Endometrial microvascular endothelial cells (primary cell): ENCODE results near the gene GTF2I. TPM values are rescaled to one million over a fixed set of nuclear protein-coding genes. Genes with fewer than 3 reads are reported as not detected.
"Not testable (repeated sequence)": the region's sequence is repeated elsewhere in the genome, so short reads cannot be mapped to it uniquely, and the experiment has no call there.

Experiments used
- in situ Hi-C: cut with HindIII; loops from 2 replicates; pipeline ENCODE4 v1.10.0; 2017; ENCODE audit warnings: low sequenced_read_pairs, low pct_unique_long_range_greater_than_20kb; ENCODE audit errors: inconsistent ontology term
- total RNA-seq: library from RNA; depleted of rRNA; stranded (reverse); fragments of >200 nt; gene quantifications from one replicate; pipeline ENCODE4 v1.2.3, GENCODE V29; 2015; ENCODE audit errors: inconsistent ontology term

GTF2I gene
- 93.7 TPM for total RNA-seq

- in situ Hi-C loops, result no loop called here
These were observed at the start of gene GTF2I for GRCh38 chr7:74657692-74658177. Gene GTF2I, plus strand, starts transcription at chr7:74657718. Its CDS starts 31,411 bp downstream, at chr7:74689129.

GRCh38 chr7:74612015-74612829 lies 45.3 kb upstream of the GTF2I start:
- in situ Hi-C loops, result no loop called here

- in situ Hi-C loops, result no loop called here
These were observed 41.4 kb upstream of the GTF2I start for GRCh38 chr7:74615933-74616780.

DNA sequence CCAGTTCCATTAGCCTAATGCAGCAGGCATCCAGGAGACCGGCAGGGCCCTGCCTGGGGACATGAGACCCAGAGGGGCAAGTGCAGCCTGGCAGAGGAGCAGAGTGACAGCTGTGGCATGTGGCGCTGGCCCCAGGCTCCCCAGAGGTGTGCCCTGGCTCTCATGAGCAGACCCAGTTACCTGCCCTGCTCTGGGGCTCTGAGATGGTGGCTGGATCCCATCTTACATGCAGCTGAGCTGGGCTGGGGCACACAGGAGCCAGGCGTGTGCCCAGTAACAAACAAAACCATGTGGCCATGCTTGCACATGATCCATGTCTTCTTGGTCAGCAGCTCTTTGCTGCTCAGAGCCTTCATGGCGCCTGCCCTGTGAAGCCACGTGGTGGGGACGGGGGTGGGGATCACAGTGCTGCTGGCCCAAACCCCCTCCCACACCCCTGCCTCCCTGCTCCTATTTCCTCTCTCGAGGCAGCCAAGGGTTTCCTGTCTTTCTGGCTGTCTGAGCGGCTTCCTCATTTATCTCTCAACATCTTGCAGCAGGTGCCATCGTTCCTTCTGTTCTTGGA lies 40.3 kb upstream of the GTF2I start:
- in situ Hi-C loops, result no loop called here

DNA sequence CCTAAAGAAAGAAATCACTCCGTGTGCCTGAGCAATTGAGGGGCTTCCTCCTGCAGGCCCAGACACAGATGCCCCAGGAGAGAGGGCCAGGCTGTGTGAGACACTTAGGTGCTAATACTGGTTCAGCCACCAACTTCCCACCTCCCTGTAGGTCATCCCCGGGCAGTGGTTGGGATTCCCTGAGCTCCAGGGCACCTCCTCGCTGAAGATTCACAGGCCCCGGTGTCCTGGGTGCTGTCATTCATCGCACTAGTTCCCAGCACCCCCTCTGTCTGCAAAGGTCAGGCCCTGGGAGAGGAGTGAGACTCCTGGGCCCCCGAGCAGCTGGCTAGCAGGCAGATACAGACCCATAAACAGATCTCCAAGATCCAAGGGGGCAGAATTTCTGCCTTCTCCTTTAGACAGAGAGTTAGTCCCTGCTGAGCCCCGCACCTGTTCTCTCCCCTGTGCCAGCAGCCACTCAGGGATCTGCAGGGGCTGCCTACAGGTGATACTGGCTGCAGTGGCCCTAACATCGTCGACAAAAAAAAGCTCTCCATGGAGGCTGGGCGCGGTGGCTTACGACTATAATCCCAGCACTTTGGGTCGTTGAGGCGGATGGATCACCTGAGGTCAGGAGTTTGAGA lies 38.2 kb upstream of the GTF2I start:
- in situ Hi-C loops, result no loop called here

GRCh38 chr7:74622228-74622749 lies 35.2 kb upstream of the GTF2I start:
- in situ Hi-C loops, result no loop called here

GRCh38 chr7:74623135-74623534 lies 34.4 kb upstream of the GTF2I start:
- in situ Hi-C loops, result no loop called here

DNA sequence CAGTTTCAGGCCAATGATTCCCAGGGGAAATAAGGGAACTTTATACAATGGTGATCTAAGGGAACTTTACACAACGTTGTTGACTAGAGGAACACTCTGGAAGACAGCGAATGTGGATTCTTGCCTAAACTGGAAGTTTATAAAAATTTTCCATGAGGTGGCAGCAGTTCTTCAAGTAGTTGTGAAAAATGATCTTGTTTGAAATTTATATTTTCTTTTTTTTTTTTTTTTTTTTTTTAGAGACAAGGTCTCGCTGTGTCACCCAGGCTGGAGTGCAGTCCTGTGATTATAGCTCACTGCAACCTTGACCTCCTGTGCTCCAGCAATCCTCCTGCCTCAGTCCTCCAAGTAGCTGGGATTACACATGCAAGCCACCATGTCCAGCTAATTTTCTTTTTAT lies 32.1 kb upstream of the GTF2I start:
- in situ Hi-C loops, result no loop called here

DNA sequence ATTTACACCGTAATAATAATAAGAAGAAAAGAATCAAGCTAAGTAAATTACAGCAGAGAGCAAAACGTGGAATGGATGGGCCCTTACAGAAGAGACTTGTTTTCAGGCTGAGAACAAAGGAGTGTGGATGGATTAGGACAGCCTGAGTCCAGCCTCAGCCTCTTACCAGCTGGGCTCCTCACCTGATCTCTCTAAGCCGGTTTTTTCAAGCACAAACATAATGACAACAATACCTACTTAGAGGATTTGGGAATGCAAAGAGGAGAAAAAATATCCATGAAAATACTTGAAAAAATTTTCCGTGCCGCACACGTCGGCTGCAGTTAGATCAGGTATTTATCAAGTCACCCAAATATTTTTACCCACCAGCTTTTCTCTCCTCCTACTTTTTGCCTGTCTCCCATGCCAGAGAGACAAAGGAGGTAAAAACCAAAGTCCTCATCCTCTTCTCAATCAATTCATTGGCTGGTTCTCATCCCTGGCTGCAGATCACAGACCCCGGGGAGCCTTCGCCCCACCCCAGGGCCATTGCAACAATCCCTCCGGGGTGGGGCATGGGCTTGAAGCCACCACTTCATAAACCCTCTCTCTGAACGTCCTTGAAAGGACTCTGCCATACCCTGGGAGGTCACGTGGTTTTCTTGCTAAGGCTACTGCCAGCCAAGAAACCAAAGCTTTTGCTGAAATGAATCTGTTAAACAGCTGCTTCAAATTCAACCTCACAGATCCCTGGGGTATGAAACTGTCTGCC lies 29.7 kb upstream of the GTF2I start:
- in situ Hi-C loops, result no loop called here

- in situ Hi-C loops, result no loop called here
These were observed 25.0 kb upstream of the GTF2I start for GRCh38 chr7:74632505-74632904.

GRCh38 chr7:74633451-74633921 lies 24.0 kb upstream of the GTF2I start:
- in situ Hi-C loops, result no loop called here

DNA sequence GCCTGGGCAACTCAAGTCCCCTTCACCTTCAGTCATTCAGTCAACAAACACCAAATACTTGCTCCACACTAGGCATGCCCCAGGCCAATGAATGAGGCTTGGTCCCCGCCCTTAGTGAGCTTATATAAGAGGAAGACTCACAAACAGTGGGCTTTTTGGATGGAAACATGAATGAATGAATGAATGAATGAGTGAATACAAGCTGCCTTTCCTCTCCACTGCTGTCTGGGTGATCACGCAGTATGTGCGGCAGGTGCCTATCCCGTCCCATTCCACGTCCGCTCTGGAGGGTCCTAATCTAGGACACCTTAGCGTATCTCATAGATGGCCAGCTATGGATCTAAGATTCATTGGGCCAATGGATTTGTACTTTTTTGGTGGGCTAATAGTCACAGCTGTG lies 19.8 kb upstream of the GTF2I start:
- in situ Hi-C loops, result no loop called here

DNA sequence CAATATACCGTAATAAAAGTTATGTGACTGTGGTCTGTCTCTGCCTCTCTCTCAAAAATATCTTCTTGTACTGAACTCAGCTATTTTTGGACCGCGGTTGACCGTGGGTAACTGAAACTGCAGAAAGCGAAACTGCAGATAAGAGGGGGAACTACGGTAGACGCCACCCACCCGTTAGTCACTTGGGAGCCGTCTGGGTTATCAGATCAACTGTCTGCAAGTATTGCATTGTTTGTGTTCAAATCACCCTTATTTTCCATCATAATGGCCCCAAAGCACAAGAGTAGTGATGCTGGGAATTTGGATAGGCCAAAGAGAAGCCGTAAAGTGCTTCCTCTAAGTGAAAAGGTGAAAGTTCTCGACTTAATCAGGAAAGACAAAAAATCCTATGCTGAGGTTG lies 7.5 kb upstream of the GTF2I start:
- in situ Hi-C loops, result not testable (repeated sequence)

DNA sequence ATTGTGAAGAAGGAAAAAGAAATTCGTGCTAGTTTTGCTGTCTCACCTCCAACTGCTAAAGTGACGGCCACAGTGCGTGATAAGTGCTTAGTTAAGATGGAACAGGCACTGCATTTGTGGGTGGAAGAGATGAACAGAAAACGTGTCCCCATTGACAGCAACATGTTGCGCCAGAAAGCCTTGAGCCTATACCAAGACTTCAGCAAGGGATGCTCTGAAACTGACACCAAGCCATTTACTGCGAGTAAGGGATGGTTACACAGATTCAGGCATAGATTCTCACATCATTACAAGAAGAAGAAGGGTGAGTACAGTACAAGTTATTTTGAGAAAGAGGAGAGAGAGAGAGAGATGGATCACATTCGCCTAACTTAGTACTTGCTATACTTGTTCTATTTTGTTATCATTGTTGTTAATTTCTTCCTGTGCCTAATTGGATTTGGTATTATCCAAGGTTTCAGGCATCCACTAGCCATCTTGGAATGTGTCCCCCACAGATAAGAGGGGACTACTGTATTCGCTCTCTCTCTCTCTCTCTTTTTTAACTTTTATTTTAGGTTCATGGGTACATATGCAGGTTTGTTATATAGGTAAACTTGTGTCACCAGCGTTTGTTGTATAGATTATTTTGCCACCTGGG lies 6.9 kb upstream of the GTF2I start:
- in situ Hi-C loops, result not testable (repeated sequence)

DNA sequence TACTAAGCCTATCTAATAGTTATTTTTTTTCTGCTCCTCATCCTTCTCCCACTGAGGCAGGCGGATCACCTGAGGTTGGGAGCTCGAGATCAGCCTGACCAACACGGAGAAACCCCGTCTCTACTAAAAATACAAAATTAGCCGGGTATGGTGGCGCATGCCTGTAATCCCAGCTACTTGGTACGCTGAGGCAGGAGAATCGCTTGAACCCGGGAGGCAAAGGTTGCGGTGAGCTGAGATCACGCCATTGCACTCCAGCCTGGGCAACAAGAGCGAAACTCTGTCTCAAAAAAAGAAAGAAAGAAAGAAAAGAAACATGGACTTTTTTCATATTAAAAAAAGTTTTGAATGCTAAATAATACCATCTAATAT lies 6.4 kb upstream of the GTF2I start:
- in situ Hi-C loops, result not testable (repeated sequence)

DNA sequence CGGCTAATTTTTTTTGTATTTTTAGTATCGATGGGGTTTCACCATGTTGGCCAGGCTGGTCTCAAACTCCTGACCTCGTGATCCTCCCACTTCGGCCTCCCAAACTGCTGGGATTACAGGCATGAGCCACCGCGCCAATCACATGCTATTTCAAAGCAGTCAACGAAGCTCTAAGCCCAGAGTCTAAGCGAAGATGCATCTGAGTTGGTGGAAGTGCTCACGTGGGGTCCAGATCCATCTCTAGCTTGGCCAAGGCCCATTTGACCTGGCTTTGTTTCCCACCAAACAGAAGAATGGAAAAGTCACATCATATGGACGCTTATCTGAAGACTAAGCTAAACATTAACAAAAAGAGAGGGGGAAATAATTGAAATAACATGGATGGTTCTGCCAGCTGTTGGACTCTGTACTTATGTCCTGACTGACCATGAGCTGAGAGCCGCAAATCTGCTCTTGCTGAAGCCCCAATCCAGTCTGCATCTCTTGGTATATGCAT lies 3.8 kb upstream of the GTF2I start:
- in situ Hi-C loops, result no loop called here

- in situ Hi-C loops, result no loop called here
These were observed 2.7 kb upstream of the GTF2I start for GRCh38 chr7:74654811-74655210.

GRCh38 chr7:74655324-74655723 lies 2.2 kb upstream of the GTF2I start:
- in situ Hi-C loops, result no loop called here
